NCI-H2107 (cell line): ENCODE data around the gene NIPAL4.

Experiments used
- DNase-seq: peaks from one replicate; lab custom pipeline; 2025; lab: John Stamatoyannopoulos, UW

The NIPAL4 gene

GRCh38 chr5:157485811-157486210 is 25.8 kb downstream of the NIPAL4 start:
- no peak for DNase-seq

- DNase-seq: no peak
Observed at GRCh38 chr5:157486221-157486681, 26.2 kb downstream of the NIPAL4 start.

- DNase-seq: no peak
Observed at GRCh38 chr5:157486861-157487260, 26.8 kb downstream of the NIPAL4 start.

GRCh38 chr5:157487358-157487757 is 27.3 kb downstream of the NIPAL4 start:
- no peak for DNase-seq

- no peak for DNase-seq
Observed at GRCh38 chr5:157491471-157491995, 31.5 kb downstream of the NIPAL4 start.

GRCh38 chr5:157492886-157493285 is 32.9 kb downstream of the NIPAL4 start:
- no peak for DNase-seq

- DNase-seq: no peak
Observed at GRCh38 chr5:157494178-157494832, 34.3 kb downstream of the NIPAL4 start.

GRCh38 chr5:157496864-157497263 is 36.9 kb downstream of the NIPAL4 start:
- DNase-seq: no peak

GRCh38 chr5:157497875-157498611 is 38.0 kb downstream of the NIPAL4 start:
- no peak for DNase-seq

GRCh38 chr5:157502143-157502647 is 42.2 kb downstream of the NIPAL4 start:
- no peak for DNase-seq

GRCh38 chr5:157504053-157504452 is 44.0 kb downstream of the NIPAL4 start:
- DNase-seq: no peak

GRCh38 chr5:157505496-157505895 is 45.5 kb downstream of the NIPAL4 start:
- DNase-seq: no peak

- DNase-seq: no peak
Observed at GRCh38 chr5:157506066-157506590, 46.1 kb downstream of the NIPAL4 start.

- no peak for DNase-seq
Observed at GRCh38 chr5:157506981-157507780, 47.2 kb downstream of the NIPAL4 start.

GRCh38 chr5:157509093-157509492 is 49.1 kb downstream of the NIPAL4 start:
- no peak for DNase-seq

- no peak for DNase-seq
Observed at GRCh38 chr5:157509587-157509986, 49.6 kb downstream of the NIPAL4 start.

GRCh38 chr5:157510682-157511081 is 50.7 kb downstream of the NIPAL4 start:
- DNase-seq: no peak

- no peak for DNase-seq
Observed at GRCh38 chr5:157511651-157512644, 51.9 kb downstream of the NIPAL4 start.

- no peak for DNase-seq
Observed at GRCh38 chr5:157513182-157513581, 53.2 kb downstream of the NIPAL4 start.

GRCh38 chr5:157514974-157515373 is 55.0 kb downstream of the NIPAL4 start:
- DNase-seq: no peak

- no peak for DNase-seq
Observed at GRCh38 chr5:157516006-157516405, 56.0 kb downstream of the NIPAL4 start.
